Measurements from ENCODE around the gene ZSWIM8. TPM values are rescaled to one million over a fixed set of nuclear protein-coding genes. Genes with fewer than 3 reads are reported as not detected.

ZSWIM8 gene
- total RNA-seq, 2 experiments from 2014 or later = 66.4 to 70.7 TPM

- CTCF ChIA-PET = interaction anchor here (1.6 kb wide), 1 partner anchor 39 kb away, joined by 4 read pairs; no protein-coding TSS in a partner anchor
- H3K9me3 ChIP-seq (ENCODE audit: control insufficient read depth in 1 of 2, insufficient read depth in 1 of 2, low read length in 2 of 2) = no peaks in the 10 kb centered on the region
- no peak overlapping the region for H3K4me3 ChIP-seq (ENCODE audit: low read length)
- Mint-ChIP-seq H3K27me3 (no peaks in the 10 kb centered on the region), H3K9me3 (no peaks in the 10 kb centered on the region), H3K36me3 (ENCODE audit: low read depth) (peaks cover 85% of the 10 kb centered on the region), H3K27ac (no peak overlapping the region), H3K4me3 (no peak overlapping the region), H3K4me1 (ENCODE audit: low read depth) (no peaks in the 10 kb centered on the region)
- POLR2A ChIA-PET = interaction anchor here (1.5 kb wide), 1 partner anchor 34 kb away, joined by 3 read pairs; no protein-coding TSS in a partner anchor
- H3K4me1 ChIP-seq (ENCODE audit: insufficient read depth, low read length) = no peaks in the 10 kb centered on the region
- no peak overlapping the region for H3K27ac ChIP-seq (ENCODE audit: low read depth in 1 of 2, low read length in 2 of 2)
- no peak for TF ChIP-seq CTCF (IDR thresholded peaks at IDR 0.05)
- peaks cover 86% of the 10 kb centered on the region for H3K36me3 ChIP-seq (ENCODE audit: insufficient read depth, low read length)
- no peak for DNase-seq
- no peak for ATAC-seq (ENCODE audit: poor library complexity)
- intact Hi-C loops (cut with DNase I, micrococcal nuclease) = no loop called here
- no peaks in the 10 kb centered on the region for H3K27me3 ChIP-seq (ENCODE audit: control insufficient read depth in 1 of 2, insufficient read depth in 2 of 2, low read length in 2 of 2)
Measured at GRCh38 chr10:73840403-73841060, 55.1 kb downstream of the ZSWIM8 start.

DNA sequence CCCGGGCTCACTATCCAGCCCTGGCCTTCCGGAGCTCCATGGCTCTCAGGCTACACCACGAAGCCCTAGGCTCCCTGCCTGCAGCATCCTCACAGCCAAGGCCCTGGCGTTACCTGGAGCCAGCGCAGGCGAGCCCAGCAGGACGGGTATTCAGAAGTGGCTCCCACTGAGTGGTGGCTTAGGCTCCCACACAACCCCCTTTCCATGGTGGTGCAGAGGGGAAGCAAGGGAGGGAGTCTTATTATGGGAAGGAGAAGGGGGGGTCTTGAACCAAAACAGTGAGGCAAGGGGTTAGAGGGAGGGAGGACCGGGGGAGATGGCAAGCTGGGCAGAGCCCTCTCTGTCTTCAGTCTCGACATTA is 55.6 kb downstream of the ZSWIM8 start:
- CTCF ChIA-PET = interaction anchor here (1.6 kb wide), 1 partner anchor 38 kb away, joined by 4 read pairs; no protein-coding TSS in a partner anchor
- no peak overlapping the region for H3K27ac Mint-ChIP-seq
- POLR2A ChIA-PET = interaction anchor here (1.1 kb wide), 2 partner anchors 45 to 76 kb away, joined by 3 read pairs; no protein-coding TSS in a partner anchor
- H3K9me3 Mint-ChIP-seq = no peaks in the 10 kb centered on the region
- peaks cover 85% of the 10 kb centered on the region for H3K36me3 Mint-ChIP-seq (ENCODE audit: low read depth)
- H3K4me1 Mint-ChIP-seq (ENCODE audit: low read depth) = no peaks in the 10 kb centered on the region
- Histone ChIP-seq H3K9me3 (ENCODE audit: control insufficient read depth in 1 of 2, insufficient read depth in 1 of 2, low read length in 2 of 2) (no peaks in the 10 kb centered on the region), H3K27ac (ENCODE audit: low read depth in 1 of 2, low read length in 2 of 2) (no peak overlapping the region), H3K4me3 (ENCODE audit: low read length) (no peak overlapping the region), H3K27me3 (ENCODE audit: control insufficient read depth in 1 of 2, insufficient read depth in 2 of 2, low read length in 2 of 2) (no peaks in the 10 kb centered on the region), H3K4me1 (ENCODE audit: insufficient read depth, low read length) (no peaks in the 10 kb centered on the region), H3K36me3 (ENCODE audit: insufficient read depth, low read length) (peaks cover 89% of the 10 kb centered on the region)
- intact Hi-C loops (cut with DNase I, micrococcal nuclease) = no loop called here
- no peak overlapping the region for H3K4me3 Mint-ChIP-seq
- no peak for TF ChIP-seq CTCF (IDR thresholded peaks at IDR 0.05)
- no peak for DNase-seq
- ATAC-seq (ENCODE audit: poor library complexity) = no peak
- H3K27me3 Mint-ChIP-seq = no peaks in the 10 kb centered on the region

- Histone ChIP-seq H3K27ac (ENCODE audit: low read depth in 1 of 2, low read length in 2 of 2) (no peak overlapping the region), H3K4me1 (ENCODE audit: insufficient read depth, low read length) (no peaks in the 10 kb centered on the region), H3K9me3 (ENCODE audit: control insufficient read depth in 1 of 2, insufficient read depth in 1 of 2, low read length in 2 of 2) (no peaks in the 10 kb centered on the region), H3K36me3 (ENCODE audit: insufficient read depth, low read length) (peaks cover 89% of the 10 kb centered on the region), H3K4me3 (ENCODE audit: low read length) (no peak overlapping the region), H3K27me3 (ENCODE audit: control insufficient read depth in 1 of 2, insufficient read depth in 2 of 2, low read length in 2 of 2) (no peaks in the 10 kb centered on the region)
- no peak overlapping the region for H3K27ac Mint-ChIP-seq
- intact Hi-C loops (cut with DNase I, micrococcal nuclease) = no loop called here
- ChIA-PET POLR2A (interaction anchor here (1.1 kb wide), 2 partner anchors 45 to 77 kb away, joined by 3 read pairs; no protein-coding TSS in a partner anchor), CTCF (interaction anchor here (1.6 kb wide), 1 partner anchor 37 kb away, joined by 4 read pairs; no protein-coding TSS in a partner anchor)
- ATAC-seq (ENCODE audit: poor library complexity) (no peak), DNase-seq (no peak)
- no peaks in the 10 kb centered on the region for H3K27me3 Mint-ChIP-seq
- no peak overlapping the region for H3K4me3 Mint-ChIP-seq
- no peaks in the 10 kb centered on the region for H3K9me3 Mint-ChIP-seq
- no peak for TF ChIP-seq CTCF (IDR thresholded peaks at IDR 0.05)
- H3K4me1 Mint-ChIP-seq (ENCODE audit: low read depth) = no peaks in the 10 kb centered on the region
- H3K36me3 Mint-ChIP-seq (ENCODE audit: low read depth) = peaks cover 86% of the 10 kb centered on the region
Measured at GRCh38 chr10:73841526-73842285, 56.3 kb downstream of the ZSWIM8 start.
